ENCODE results near the gene DNAJC5. TPM values are rescaled to one million over a fixed set of nuclear protein-coding genes. Genes with fewer than 3 reads are reported as not detected.

Gene DNAJC5
- total and polyA plus RNA-seq, 2 donors from 2014 or later = 24.4 to 52.3 TPM

GRCh38 chr20:63957004-63957689, 62.2 kb downstream of the DNAJC5 start:
- H3K4me3 ChIP-seq (ENCODE audit: low read length in 3 of 3) = peak overlapping the region in 1 of 3 donors; percentile 53
- no peak for TF ChIP-seq CTCF (IDR thresholded peaks at IDR 0.05; ENCODE audit: borderline replicate concordance, extremely low read depth, insufficient read depth)
- H3K36me3 ChIP-seq (ENCODE audit: control insufficient read depth in 2 of 3, insufficient read depth in 3 of 3, low read length in 3 of 3) = peaks cover 0 to 2% (median 0%) of the 10 kb centered on the region in 3 donors
- peaks cover 0 to 26% (median 0%) of the 10 kb centered on the region in 3 donors for H3K4me1 ChIP-seq (ENCODE audit: control insufficient read depth in 2 of 3, insufficient read depth in 2 of 3, low read depth in 1 of 3, low read length in 3 of 3)
- intact Hi-C loops (cut with DNase I) = no loop called here
- peak overlapping the region in 1 of 2 donors; percentile 7 for H3K27ac ChIP-seq (ENCODE audit: low read depth in 2 of 2, low read length in 2 of 2)
- no peaks in the 10 kb centered on the region for H3K27me3 ChIP-seq (ENCODE audit: control insufficient read depth, insufficient read depth, low read length)
- no peak overlapping the region for H3K9ac ChIP-seq (ENCODE audit: low read length in 3 of 3)
- DNase-seq (peak in 4 of 5 donors; percentile 61 to 91 (median 79)), FAIRE-seq (no peak)
- no peaks in the 10 kb centered on the region for H3K9me3 ChIP-seq (ENCODE audit: control insufficient read depth in 2 of 3, insufficient read depth in 1 of 3, low read length in 3 of 3)

GRCh38 chr20:63957690-63958441, 62.9 kb downstream of the DNAJC5 start:
- no peak overlapping the region for H3K9ac ChIP-seq (ENCODE audit: low read length in 3 of 3)

GRCh38 chr20:63958471-63958870, 63.5 kb downstream of the DNAJC5 start:
- intact Hi-C loops (cut with DNase I) = no loop called here

More at GRCh38 chr20:63957690-63958441, 62.9 kb downstream of the DNAJC5 start:
- Histone ChIP-seq H3K4me1 (ENCODE audit: control insufficient read depth in 2 of 3, insufficient read depth in 2 of 3, low read depth in 1 of 3, low read length in 3 of 3) (peaks cover 0 to 20% (median 0%) of the 10 kb centered on the region in 3 donors), H3K36me3 (ENCODE audit: control insufficient read depth in 2 of 3, insufficient read depth in 3 of 3, low read length in 3 of 3) (peaks cover 0 to 4% (median 0%) of the 10 kb centered on the region in 3 donors), H3K4me3 (ENCODE audit: low read length in 3 of 3) (no peak overlapping the region), H3K27me3 (ENCODE audit: control insufficient read depth, insufficient read depth, low read length) (no peaks in the 10 kb centered on the region), H3K9me3 (ENCODE audit: control insufficient read depth in 2 of 3, insufficient read depth in 1 of 3, low read length in 3 of 3) (no peaks in the 10 kb centered on the region), H3K27ac (ENCODE audit: low read depth in 2 of 2, low read length in 2 of 2) (peak overlapping the region in 1 of 2 donors; percentile 7)
- FAIRE-seq (no peak), DNase-seq (peak in 2 of 5 donors; percentile 83)
- intact Hi-C loops (cut with DNase I) = no loop called here
- no peak for TF ChIP-seq CTCF (IDR thresholded peaks at IDR 0.05; ENCODE audit: borderline replicate concordance, extremely low read depth, insufficient read depth)

More at GRCh38 chr20:63958471-63958870, 63.5 kb downstream of the DNAJC5 start:
- TF ChIP-seq CTCF (IDR thresholded peaks at IDR 0.05; ENCODE audit: borderline replicate concordance, extremely low read depth, insufficient read depth) = no peak
- no peak overlapping the region for H3K9ac ChIP-seq (ENCODE audit: low read length in 3 of 3)
- no peak for FAIRE-seq
- H3K36me3 ChIP-seq (ENCODE audit: control insufficient read depth in 2 of 3, insufficient read depth in 3 of 3, low read length in 3 of 3) = peaks cover 0 to 6% (median 0%) of the 10 kb centered on the region in 3 donors
- no peaks in the 10 kb centered on the region for H3K27me3 ChIP-seq (ENCODE audit: control insufficient read depth, insufficient read depth, low read length)
- peaks cover 0 to 20% (median 0%) of the 10 kb centered on the region in 3 donors for H3K4me1 ChIP-seq (ENCODE audit: control insufficient read depth in 2 of 3, insufficient read depth in 2 of 3, low read depth in 1 of 3, low read length in 3 of 3)
- H3K9me3 ChIP-seq (ENCODE audit: control insufficient read depth in 2 of 3, insufficient read depth in 1 of 3, low read length in 3 of 3) = no peaks in the 10 kb centered on the region
- no peak overlapping the region for H3K27ac ChIP-seq (ENCODE audit: low read depth in 2 of 2, low read length in 2 of 2)
- no peak for DNase-seq
- H3K4me3 ChIP-seq (ENCODE audit: low read length in 3 of 3) = no peak overlapping the region

All from kidney (tissue), 14 donors.